CD14-positive monocyte (primary cell): ENCODE data around the gene GNAT1. TPM values are rescaled to one million over a fixed set of nuclear protein-coding genes. Genes with fewer than 3 reads are reported as not detected.

Source experiments
- DNase-seq, 3 donors: peaks; one replicate each; pipeline ENCODE4 v3.0.0-alpha.2; 2011 to 2022
- H2AFZ ChIP-seq: 2 replicates; pipeline ENCODE4 v1.6.0; 2012; ENCODE audit warnings: mild to moderate bottlenecking, low read depth, low read length, inconsistent platforms; ENCODE audit not compliant: insufficient read depth, poor library complexity, severe bottlenecking
- H3K27ac ChIP-seq, 2 donors: 1 replicate in 1 of 2; 2 replicates in 1 of 2; pipeline ENCODE4 v1.5.1; 2012 to 2013; ENCODE audit warnings: low read length in 2 of 2, control low read depth in 1 of 2, inconsistent platforms in 1 of 2, low read depth in 1 of 2, mild to moderate bottlenecking in 1 of 2
- H3K27me3 ChIP-seq, 2 donors: one replicate each; pipeline versions ENCODE4 v1.6.0 to v1.6.1; 2011 to 2013; ENCODE audit warnings: low read length in 2 of 2; ENCODE audit not compliant: control insufficient read depth in 2 of 2, insufficient read depth in 2 of 2
- H3K36me3 ChIP-seq, 2 donors: replicated peaks in 1 of 2; 1 replicate in 1 of 2; 2 replicates in 1 of 2; pipeline versions ENCODE4 v1.5.1 to v1.6.1; 2012 to 2013; ENCODE audit warnings: low read length in 2 of 2, control low read depth in 1 of 2, inconsistent platforms in 1 of 2, mild to moderate bottlenecking in 1 of 2; ENCODE audit not compliant: insufficient read depth in 2 of 2, control insufficient read depth in 1 of 2
- H3K4me1 ChIP-seq, 2 donors: 1 replicate in 1 of 2; 2 replicates in 1 of 2; pipeline versions ENCODE4 v1.5.1 to v1.6.1; 2012 to 2013; ENCODE audit warnings: low read length in 2 of 2, control low read depth in 1 of 2, inconsistent platforms in 1 of 2, mild to moderate bottlenecking in 1 of 2, moderate library complexity in 1 of 2; ENCODE audit not compliant: insufficient read depth in 2 of 2, control insufficient read depth in 1 of 2
- H3K4me2 ChIP-seq: replicated peaks from 2 replicates; pipeline ENCODE3; 2012; ENCODE audit warnings: low read length, moderate library complexity, mild to moderate bottlenecking; ENCODE audit not compliant: poor library complexity, severe bottlenecking; ENCODE audit errors: extremely low read depth
- H3K4me3 ChIP-seq, 3 experiments: fragments of 200-600 bp in 1 of 3; sonication (generic) in 1 of 3; replicated peaks in 1 of 3; 1 replicate in 2 of 3; 2 replicates in 1 of 3; pipeline ENCODE4 v1.5.1; 2011 to 2013; ENCODE audit warnings: low read length in 3 of 3, mild to moderate bottlenecking in 3 of 3, control low read depth in 2 of 3, low read depth in 2 of 3, inconsistent platforms in 1 of 3, moderate library complexity in 1 of 3
- H3K79me2 ChIP-seq: 2 replicates; pipeline ENCODE4 v1.6.0; 2012; ENCODE audit warnings: mild to moderate bottlenecking, control low read depth, inconsistent platforms, low read length, moderate library complexity; ENCODE audit not compliant: insufficient read depth
- H3K9ac ChIP-seq: 2 replicates; pipeline ENCODE4 v1.6.0; 2017; ENCODE audit warnings: low read length, mild to moderate bottlenecking; ENCODE audit not compliant: insufficient read depth, poor library complexity, severe bottlenecking
- H3K9me3 ChIP-seq, 2 donors: replicated peaks in 1 of 2; 1 replicate in 1 of 2; 2 replicates in 1 of 2; pipeline versions ENCODE4 v1.5.1 to v1.6.1; 2012 to 2013; ENCODE audit warnings: low read length in 2 of 2, control low read depth in 1 of 2; ENCODE audit not compliant: control insufficient read depth in 1 of 2, insufficient read depth in 1 of 2
- H4K20me1 ChIP-seq: 2 replicates; pipeline ENCODE4 v1.6.0; 2012; ENCODE audit warnings: mild to moderate bottlenecking, low read length, control low read depth, moderate library complexity; ENCODE audit not compliant: insufficient read depth
- H3K27ac Mint-ChIP-seq, 7 donors: one replicate each; pipeline ENCODE4 v1.8.0; 2020; ENCODE audit warnings: mild to moderate bottlenecking in 7 of 7, mixed read lengths in 7 of 7, moderate library complexity in 6 of 7, inconsistent platforms in 2 of 7
- H3K27me3 Mint-ChIP-seq, 3 donors: one replicate each; pipeline ENCODE4 v1.8.0; 2021 to 2022; ENCODE audit warnings: low read depth in 3 of 3, mild to moderate bottlenecking in 3 of 3, mixed read lengths in 3 of 3, moderate library complexity in 3 of 3, inconsistent platforms in 1 of 3
- H3K36me3 Mint-ChIP-seq, 2 donors: one replicate each; pipeline ENCODE4 v1.8.0; 2020; ENCODE audit warnings: mixed read lengths in 2 of 2, inconsistent platforms in 1 of 2, mild to moderate bottlenecking in 1 of 2
- H3K4me1 Mint-ChIP-seq: one replicate; pipeline ENCODE4 v1.8.0; 2020; ENCODE audit warnings: mild to moderate bottlenecking, mixed read lengths
- H3K4me3 Mint-ChIP-seq, 2 donors: one replicate each; pipeline ENCODE4 v1.8.0; 2020; ENCODE audit warnings: mild to moderate bottlenecking in 2 of 2, mixed read lengths in 2 of 2, moderate library complexity in 1 of 2
- H3K9me3 Mint-ChIP-seq, 7 donors: one replicate each; pipeline ENCODE4 v1.8.0; 2020 to 2022; ENCODE audit warnings: mixed read lengths in 7 of 7, mild to moderate bottlenecking in 6 of 7, moderate library complexity in 6 of 7, inconsistent platforms in 2 of 7
- WGBS: methylation state at CpG from one replicate; pipeline ENCODE4 v1.1.5; 2013; ENCODE audit warnings: missing lambda C conversion rate; ENCODE audit not compliant: insufficient coverage; 5-methylcytosine and 5-hydroxymethylcytosine counted together
- intact Hi-C, 2 donors: fragments of 100-400 bp; cut with micrococcal nuclease; formaldehyde crosslinking; loops; one replicate each; pipeline versions ENCODE4 v1.15.0 to v1.15.1; 2023
- polyA plus RNA-seq, 3 donors: library from polyadenylated mRNA; depleted of rRNA in 1 of 3; unstranded in 2 of 3; stranded (reverse) in 1 of 3; fragments of 300-500 nt in 2 of 3; fragments of >200 nt in 1 of 3; fragmentation: Illumina TruSeq in 2 of 3; gene quantifications; 1 replicate in 2 of 3; 2 replicates in 1 of 3; pipeline ENCODE4 v1.2.3, GENCODE V29; 2012 to 2021
- TF ChIP-seq, protein P1 (sequence below): fragments of 200-600 bp; IDR thresholded peaks from one replicate; pipeline ENCODE4 v1.8.0; 2022; ENCODE audit warnings: antibody characterized with exemption, mild to moderate bottlenecking

The GNAT1 gene
- polyA plus RNA-seq, 3 donors: not detected

DNA sequence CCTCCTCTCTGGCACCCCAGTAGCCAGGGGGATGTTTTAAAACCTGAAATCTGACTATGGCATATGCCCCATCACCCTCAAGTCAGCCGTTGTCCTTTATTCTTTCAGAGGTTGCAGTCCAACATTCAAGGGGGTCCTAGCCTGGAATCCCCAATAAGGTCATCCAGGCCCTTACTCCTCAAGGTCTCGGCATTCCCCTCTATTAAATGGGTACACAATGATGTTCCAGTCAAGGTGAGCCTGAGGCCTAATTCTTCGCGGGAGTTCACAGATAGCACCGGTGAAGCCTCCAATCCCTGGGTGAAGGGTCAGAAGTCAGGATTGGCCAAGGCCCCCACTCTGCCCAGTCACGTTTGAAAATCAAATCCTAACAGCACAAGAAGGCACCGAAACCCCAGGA lies 44.4 kb upstream of the GNAT1 start:
- WGBS: 97% methylated on average over 6 of the region's 7 CpGs
- Histone ChIP-seq H3K9ac (no peak overlapping the region), H3K27ac (no peak overlapping the region), H2AFZ (no peak overlapping the region), H3K4me3 (no peak overlapping the region), H3K9me3 (no peaks in the 10 kb centered on the region), H3K36me3 (no peaks in the 10 kb centered on the region), H3K4me1 (peaks cover 5 to 10% of the 10 kb centered on the region in 2 donors), H4K20me1 (no peaks in the 10 kb centered on the region), H3K27me3 (no peaks in the 10 kb centered on the region), H3K4me2 (no peak overlapping the region), H3K79me2 (no peaks in the 10 kb centered on the region)
- peaks cover 0 to 3% (median 0%) of the 10 kb centered on the region in 7 donors for H3K9me3 Mint-ChIP-seq
- TF ChIP-seq, protein P1, sequence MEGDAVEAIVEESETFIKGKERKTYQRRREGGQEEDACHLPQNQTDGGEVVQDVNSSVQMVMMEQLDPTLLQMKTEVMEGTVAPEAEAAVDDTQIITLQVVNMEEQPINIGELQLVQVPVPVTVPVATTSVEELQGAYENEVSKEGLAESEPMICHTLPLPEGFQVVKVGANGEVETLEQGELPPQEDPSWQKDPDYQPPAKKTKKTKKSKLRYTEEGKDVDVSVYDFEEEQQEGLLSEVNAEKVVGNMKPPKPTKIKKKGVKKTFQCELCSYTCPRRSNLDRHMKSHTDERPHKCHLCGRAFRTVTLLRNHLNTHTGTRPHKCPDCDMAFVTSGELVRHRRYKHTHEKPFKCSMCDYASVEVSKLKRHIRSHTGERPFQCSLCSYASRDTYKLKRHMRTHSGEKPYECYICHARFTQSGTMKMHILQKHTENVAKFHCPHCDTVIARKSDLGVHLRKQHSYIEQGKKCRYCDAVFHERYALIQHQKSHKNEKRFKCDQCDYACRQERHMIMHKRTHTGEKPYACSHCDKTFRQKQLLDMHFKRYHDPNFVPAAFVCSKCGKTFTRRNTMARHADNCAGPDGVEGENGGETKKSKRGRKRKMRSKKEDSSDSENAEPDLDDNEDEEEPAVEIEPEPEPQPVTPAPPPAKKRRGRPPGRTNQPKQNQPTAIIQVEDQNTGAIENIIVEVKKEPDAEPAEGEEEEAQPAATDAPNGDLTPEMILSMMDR: no peak
- intact Hi-C loops: loop anchor here in 1 of 2 donors (5.0 kb wide), 1 partner anchor 35 kb away; no protein-coding TSS in a partner anchor
- H3K4me1 Mint-ChIP-seq: peaks cover 8% of the 10 kb centered on the region
- H3K27ac Mint-ChIP-seq: no peak overlapping the region
- DNase-seq: no peak
- H3K4me3 Mint-ChIP-seq: no peak overlapping the region
- no peaks in the 10 kb centered on the region for H3K36me3 Mint-ChIP-seq
- peaks cover 6 to 13% (median 9%) of the 10 kb centered on the region in 3 donors for H3K27me3 Mint-ChIP-seq

DNA sequence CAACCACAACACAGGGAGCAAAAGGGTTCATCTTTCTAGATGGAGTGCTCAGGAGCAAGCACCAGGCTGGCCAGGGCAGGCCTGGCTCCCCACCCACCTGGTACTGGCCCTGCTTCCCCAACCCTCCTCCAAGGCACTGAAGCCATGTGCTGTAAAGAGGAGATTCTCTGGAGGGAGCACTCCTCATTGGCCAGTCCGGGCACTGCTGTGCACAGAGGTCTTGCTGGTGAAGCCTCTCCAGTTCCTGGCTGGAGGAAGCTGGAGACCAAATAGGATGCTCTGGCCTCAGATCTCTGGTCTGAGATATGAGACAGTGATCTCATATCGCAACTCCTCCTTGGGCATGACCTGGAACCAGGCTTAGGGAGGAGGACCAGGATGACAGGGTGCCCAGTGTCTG lies 44.0 kb upstream of the GNAT1 start:
- H3K4me2 ChIP-seq: no peak overlapping the region
- DNase-seq: no peak
- H3K9me3 ChIP-seq: no peaks in the 10 kb centered on the region
- H3K27ac Mint-ChIP-seq: no peak overlapping the region
- H3K4me3 ChIP-seq: no peak overlapping the region
- H3K27ac ChIP-seq: no peak overlapping the region
- intact Hi-C loops: loop anchor here in 1 of 2 donors (5.0 kb wide), 1 partner anchor 35 kb away; no protein-coding TSS in a partner anchor
- H3K27me3 ChIP-seq: no peaks in the 10 kb centered on the region
- peaks cover 0 to 3% (median 0%) of the 10 kb centered on the region in 7 donors for H3K9me3 Mint-ChIP-seq
- no peaks in the 10 kb centered on the region for H4K20me1 ChIP-seq
- peaks cover 5 to 10% of the 10 kb centered on the region in 2 donors for H3K4me1 ChIP-seq
- TF ChIP-seq, protein P1: no peak
- H3K36me3 ChIP-seq: no peaks in the 10 kb centered on the region
- H3K9ac ChIP-seq: no peak overlapping the region
- peaks cover 8% of the 10 kb centered on the region for H3K4me1 Mint-ChIP-seq
- H3K27me3 Mint-ChIP-seq: peaks cover 7 to 15% (median 9%) of the 10 kb centered on the region in 3 donors
- H3K79me2 ChIP-seq: no peaks in the 10 kb centered on the region
- H3K36me3 Mint-ChIP-seq: no peaks in the 10 kb centered on the region
- H3K4me3 Mint-ChIP-seq: no peak overlapping the region
- 92% methylated on average over 2 of the region's 2 CpGs for WGBS
- no peak overlapping the region for H2AFZ ChIP-seq
